ENCODE data around the gene METRN.
A peak's percentile ranks its signal among the peaks of the same experiment; 100 is the strongest.

Gene METRN

DNA sequence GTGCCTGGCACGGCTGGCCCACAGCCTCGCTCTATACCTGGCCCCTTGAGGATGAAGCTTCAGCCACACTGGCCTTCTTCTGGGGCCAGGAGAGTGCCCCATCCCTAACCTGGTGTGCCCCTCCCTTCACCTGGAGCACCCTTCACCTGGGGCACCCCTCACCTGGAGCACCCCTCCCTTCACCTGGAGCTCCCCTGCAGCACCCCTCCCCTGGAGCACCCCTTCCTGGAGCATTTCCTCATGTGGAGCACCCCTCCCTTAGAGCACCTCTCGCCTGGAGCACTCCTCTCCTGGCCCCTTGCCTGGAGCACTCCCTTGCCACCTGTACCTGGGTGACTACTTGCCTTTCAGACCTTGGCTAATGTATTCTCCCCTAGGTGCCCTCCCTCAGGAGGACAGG, 6.9 kb upstream of the METRN start:
- TF ChIP-seq, protein P1, sequence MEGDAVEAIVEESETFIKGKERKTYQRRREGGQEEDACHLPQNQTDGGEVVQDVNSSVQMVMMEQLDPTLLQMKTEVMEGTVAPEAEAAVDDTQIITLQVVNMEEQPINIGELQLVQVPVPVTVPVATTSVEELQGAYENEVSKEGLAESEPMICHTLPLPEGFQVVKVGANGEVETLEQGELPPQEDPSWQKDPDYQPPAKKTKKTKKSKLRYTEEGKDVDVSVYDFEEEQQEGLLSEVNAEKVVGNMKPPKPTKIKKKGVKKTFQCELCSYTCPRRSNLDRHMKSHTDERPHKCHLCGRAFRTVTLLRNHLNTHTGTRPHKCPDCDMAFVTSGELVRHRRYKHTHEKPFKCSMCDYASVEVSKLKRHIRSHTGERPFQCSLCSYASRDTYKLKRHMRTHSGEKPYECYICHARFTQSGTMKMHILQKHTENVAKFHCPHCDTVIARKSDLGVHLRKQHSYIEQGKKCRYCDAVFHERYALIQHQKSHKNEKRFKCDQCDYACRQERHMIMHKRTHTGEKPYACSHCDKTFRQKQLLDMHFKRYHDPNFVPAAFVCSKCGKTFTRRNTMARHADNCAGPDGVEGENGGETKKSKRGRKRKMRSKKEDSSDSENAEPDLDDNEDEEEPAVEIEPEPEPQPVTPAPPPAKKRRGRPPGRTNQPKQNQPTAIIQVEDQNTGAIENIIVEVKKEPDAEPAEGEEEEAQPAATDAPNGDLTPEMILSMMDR (IDR thresholded peaks at IDR 0.05; ENCODE audit: low read depth, low read length, missing control alignments): no peak
- no peak for DNase-seq (ENCODE audit: extremely low read depth, low read depth)
- no peak overlapping the region for H3K4me3 ChIP-seq (replicated peaks; ENCODE audit: low read depth, low read length)

DNA sequence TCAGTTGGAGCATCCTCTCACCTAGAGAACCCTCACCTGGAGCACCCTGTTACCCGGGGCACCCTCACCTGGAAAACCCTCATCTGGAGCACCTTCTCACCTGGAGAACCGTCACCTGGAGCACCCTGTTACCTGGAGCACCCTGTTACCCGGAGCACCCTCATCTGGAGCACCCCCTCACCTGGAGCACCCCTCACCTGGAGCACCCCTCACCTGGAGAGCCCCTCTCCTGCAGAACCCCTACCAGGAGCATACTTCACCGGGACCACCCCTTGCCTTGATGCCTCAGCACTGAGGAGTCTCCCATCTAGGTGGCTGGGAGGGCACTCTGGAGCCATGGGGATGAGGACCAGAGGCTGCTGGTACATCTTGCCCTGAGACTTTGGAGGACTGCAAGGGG, 6.0 kb upstream of the METRN start:
- no peak for DNase-seq (ENCODE audit: extremely low read depth, low read depth)
- TF ChIP-seq, protein P1 (IDR thresholded peaks at IDR 0.05; ENCODE audit: low read depth, low read length, missing control alignments): no peak
- no peak overlapping the region for H3K4me3 ChIP-seq (replicated peaks; ENCODE audit: low read depth, low read length)

DNA sequence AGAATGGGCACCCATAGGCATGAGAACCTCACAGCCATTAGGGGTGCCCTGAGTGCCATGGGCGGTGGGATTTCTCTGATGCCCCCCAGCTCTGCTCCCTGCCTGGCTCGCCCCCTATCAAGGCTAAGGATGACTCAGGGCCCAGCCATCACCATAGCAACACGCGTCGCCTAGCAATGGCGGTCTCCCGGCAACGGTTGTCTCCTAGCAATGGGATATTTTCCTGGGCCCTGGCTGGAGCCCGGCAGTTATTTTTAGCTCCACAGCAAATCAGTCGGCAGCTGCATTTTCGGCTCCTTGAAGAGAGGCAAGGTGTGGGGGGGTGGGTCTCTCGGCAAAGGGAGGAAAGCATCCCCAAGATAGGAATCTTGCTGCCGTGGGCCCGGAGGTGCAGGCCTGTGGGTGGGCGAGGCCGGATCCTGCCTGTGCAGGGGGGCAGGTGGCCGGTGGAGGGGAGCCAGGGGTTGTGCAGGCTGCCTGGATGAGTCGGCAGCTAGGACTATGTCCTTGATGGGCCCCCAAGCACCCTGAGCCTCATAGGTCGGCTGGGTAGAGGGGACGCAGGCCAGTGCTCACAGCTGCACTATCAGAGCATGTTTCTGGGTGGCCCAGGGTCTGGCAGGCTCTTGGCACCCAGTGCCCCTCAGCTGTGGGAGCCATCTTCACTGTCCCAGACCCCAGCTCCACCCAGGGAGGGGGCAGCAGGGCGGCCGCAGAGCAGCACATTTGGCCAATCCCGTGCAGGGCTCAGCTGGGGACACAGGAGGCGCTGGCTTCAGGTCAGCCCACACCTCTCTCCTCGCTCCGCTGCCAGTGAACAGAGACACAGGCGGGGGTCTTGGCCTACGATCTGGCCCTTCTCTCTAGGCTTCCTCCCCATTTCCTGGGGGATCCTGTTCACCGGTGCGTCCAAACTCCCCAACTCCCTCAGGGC, 5.1 kb upstream of the METRN start:
- DNase-seq (ENCODE audit: extremely low read depth, low read depth): no peak
- TF ChIP-seq, protein P1 (IDR thresholded peaks at IDR 0.05; ENCODE audit: low read depth, low read length, missing control alignments): no peak

DNA sequence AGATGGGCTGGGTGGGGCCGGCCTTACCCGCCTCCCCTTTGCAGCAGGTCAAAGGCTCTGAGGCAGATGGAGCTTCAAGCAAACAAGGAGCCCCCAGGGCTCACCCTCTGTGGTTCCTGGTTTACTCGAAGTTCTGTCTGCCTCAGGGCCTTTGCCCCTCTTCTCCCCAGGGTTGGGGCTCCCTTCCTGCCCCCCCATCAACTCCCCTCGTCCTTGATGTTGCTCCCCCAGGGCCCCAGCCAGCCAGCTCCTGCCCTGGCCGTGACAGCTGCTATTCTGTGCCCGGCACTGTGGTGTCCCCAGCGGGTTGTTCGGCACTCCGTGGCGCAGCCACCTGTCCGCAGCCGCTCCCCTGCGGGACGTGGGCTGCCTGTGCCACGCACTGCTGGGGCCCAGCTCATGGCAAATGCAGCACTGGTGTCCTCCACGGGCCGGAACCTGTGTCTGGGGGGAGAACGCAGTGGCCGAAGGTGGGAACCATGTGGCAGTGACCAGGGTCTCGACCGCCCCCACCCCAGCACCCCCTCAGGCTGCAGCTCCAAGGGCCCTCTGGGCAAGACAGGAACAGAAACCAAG, 4.3 kb upstream of the METRN start:
- H3K4me3 ChIP-seq (replicated peaks; ENCODE audit: low read depth, low read length): no peak overlapping the region
- no peak for DNase-seq (ENCODE audit: extremely low read depth, low read depth)
- TF ChIP-seq, protein P1 (IDR thresholded peaks at IDR 0.05; ENCODE audit: low read depth, low read length, missing control alignments): no peak

More for the DNA sequence above, 5.1 kb upstream of the METRN start:
- H3K4me3 ChIP-seq (replicated peaks; ENCODE audit: low read depth, low read length): no peak overlapping the region

DNA sequence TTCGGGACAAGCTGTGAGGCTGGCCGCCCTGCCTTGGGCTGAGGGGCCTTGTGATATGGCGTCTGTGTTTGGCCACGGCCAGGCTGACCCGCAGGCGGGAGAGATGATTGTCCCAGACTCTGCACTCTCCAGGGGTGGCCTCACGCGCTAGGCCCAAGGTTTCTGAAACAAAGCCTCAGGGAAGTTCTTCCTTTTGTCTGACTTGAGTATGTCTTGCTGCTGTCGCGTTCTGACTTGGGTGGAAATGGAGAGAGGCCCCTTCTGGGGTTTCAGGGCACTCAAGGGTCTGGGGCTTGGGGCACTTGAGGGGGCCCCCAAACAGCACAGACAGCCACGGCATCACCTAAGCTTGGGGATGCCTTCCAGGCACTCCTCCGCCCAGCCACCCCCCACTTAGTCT, 3.8 kb upstream of the METRN start:
- no peak for DNase-seq (ENCODE audit: extremely low read depth, low read depth)
- H3K4me3 ChIP-seq (replicated peaks; ENCODE audit: low read depth, low read length): no peak overlapping the region
- TF ChIP-seq, protein P1 (IDR thresholded peaks at IDR 0.05; ENCODE audit: low read depth, low read length, missing control alignments): no peak

DNA sequence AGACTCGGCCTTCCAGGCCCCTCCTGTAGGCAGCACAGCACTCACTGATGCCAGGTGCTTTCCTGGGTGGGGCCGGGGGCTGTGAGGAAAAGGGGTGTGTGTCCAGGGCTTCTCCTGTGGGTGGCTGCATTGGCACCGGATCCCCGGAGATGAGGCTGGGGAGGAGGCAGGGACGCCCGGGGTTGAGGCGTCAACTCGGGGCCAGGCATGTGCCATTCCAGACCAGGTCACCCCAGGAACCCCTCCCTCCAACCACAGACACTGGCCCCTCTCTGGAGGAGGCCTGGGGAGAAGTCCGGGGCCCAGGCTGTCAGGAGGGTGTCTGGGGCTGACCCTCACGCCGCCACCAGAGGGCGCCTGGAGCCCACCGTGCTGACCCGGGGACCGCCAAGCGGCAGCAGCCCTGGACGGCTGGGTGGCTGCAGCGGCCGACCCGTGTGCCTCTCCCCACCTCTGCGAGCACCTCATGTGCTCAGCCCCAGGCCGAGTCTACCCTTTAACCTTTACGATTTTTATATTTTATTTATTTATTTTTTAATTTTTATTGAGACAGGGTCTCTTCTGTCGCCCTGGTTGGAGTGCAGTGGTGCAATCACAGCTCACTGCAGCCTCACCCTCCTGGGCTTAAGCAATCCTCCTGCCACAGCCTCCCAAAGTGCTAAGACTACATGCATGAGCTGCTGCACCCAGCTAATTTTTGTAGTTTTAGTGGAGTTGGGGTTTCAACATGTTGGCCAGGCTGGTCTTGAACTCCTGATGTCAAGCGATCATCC, 3.2 kb upstream of the METRN start:
- no peak for DNase-seq (ENCODE audit: extremely low read depth, low read depth)
- H3K4me3 ChIP-seq (replicated peaks; ENCODE audit: low read depth, low read length): no peak overlapping the region
- TF ChIP-seq, protein P1 (IDR thresholded peaks at IDR 0.05; ENCODE audit: low read depth, low read length, missing control alignments): peak; percentile 91
